ENCODE measurements around the gene RGPD8.
"Not testable (repeated sequence)": the region's sequence is repeated elsewhere in the genome, so short reads cannot be mapped to it uniquely, and the experiment has no call there.

Gene RGPD8

GRCh38 chr2:112433480-112433879, at the start of gene RGPD8:
RGPD8 (minus strand) TSS chr2:112433645; CDS start chr2:112433453, 192 bp downstream.
- DNase-seq (ENCODE audit: low spot score): peak; percentile 61

GRCh38 chr2:112483042-112483473, 49.6 kb upstream of the RGPD8 start:
- peak; percentile 91 for DNase-seq (ENCODE audit: low spot score)

GRCh38 chr2:112482309-112483041, 49.0 kb upstream of the RGPD8 start:
- peak; percentile 81 for DNase-seq (ENCODE audit: low spot score)

- peak; percentile 76 for DNase-seq (ENCODE audit: low spot score)
These were observed 48.2 kb upstream of the RGPD8 start, which contains the start of gene TTL for GRCh38 chr2:112481528-112482233. TTL (plus strand) TSS chr2:112482156; CDS start chr2:112482345, 189 bp downstream.

GRCh38 chr2:112481050-112481527, 47.6 kb upstream of the RGPD8 start:
- DNase-seq (ENCODE audit: low spot score): peak; percentile 92

GRCh38 chr2:112480530-112481049, 47.1 kb upstream of the RGPD8 start:
- no peak for DNase-seq (ENCODE audit: low spot score)

GRCh38 chr2:112476434-112476833, 43.0 kb upstream of the RGPD8 start:
- DNase-seq (ENCODE audit: low spot score): no peak

- DNase-seq (ENCODE audit: low spot score): peak; percentile 21
These were observed 41.5 kb upstream of the RGPD8 start for GRCh38 chr2:112474844-112475486.

- DNase-seq (ENCODE audit: low spot score): no peak
These were observed 39.3 kb upstream of the RGPD8 start for GRCh38 chr2:112472547-112473263.

- no peak for DNase-seq (ENCODE audit: low spot score)
These were observed 31.9 kb upstream of the RGPD8 start for GRCh38 chr2:112465382-112465781.

GRCh38 chr2:112463256-112463655, 29.8 kb upstream of the RGPD8 start:
- DNase-seq (ENCODE audit: low spot score): no peak

- no peak for DNase-seq (ENCODE audit: low spot score)
These were observed 28.7 kb upstream of the RGPD8 start for GRCh38 chr2:112462178-112462577.

GRCh38 chr2:112459372-112459771, 25.9 kb upstream of the RGPD8 start:
- DNase-seq (ENCODE audit: low spot score): no peak

GRCh38 chr2:112454586-112454985, 21.1 kb upstream of the RGPD8 start:
- no peak for DNase-seq (ENCODE audit: low spot score)

GRCh38 chr2:112451317-112451716, 17.9 kb upstream of the RGPD8 start:
- no peak for DNase-seq (ENCODE audit: low spot score)

GRCh38 chr2:112449854-112450253, 16.4 kb upstream of the RGPD8 start:
- no peak for DNase-seq (ENCODE audit: low spot score)

GRCh38 chr2:112444256-112444655, 10.8 kb upstream of the RGPD8 start:
- DNase-seq (ENCODE audit: low spot score): not testable (repeated sequence)

- DNase-seq (ENCODE audit: low spot score): not testable (repeated sequence)
These were observed 5.3 kb upstream of the RGPD8 start for GRCh38 chr2:112438603-112439261.

GRCh38 chr2:112437405-112437831, 4.0 kb upstream of the RGPD8 start:
- not testable (repeated sequence) for DNase-seq (ENCODE audit: low spot score)

GRCh38 chr2:112436993-112437392, 3.5 kb upstream of the RGPD8 start:
- DNase-seq (ENCODE audit: low spot score): not testable (repeated sequence)

All from SW480 (cell line).